Effector memory CD4-positive, alpha-beta T cell (primary cell): ENCODE results near the gene AMBRA1.

ENCODE experiments used
- DNase-seq, 3 donors: peaks; one replicate each; pipeline ENCODE4 v3.0.0-alpha.2; 2020
- H3K27ac ChIP-seq: 2 replicates; pipeline ENCODE4 v1.7.0; 2013; ENCODE audit warnings: mild to moderate bottlenecking, low read length, moderate library complexity; ENCODE audit not compliant: insufficient read depth, poor library complexity, severe bottlenecking
- H3K27me3 ChIP-seq: replicated peaks from 2 replicates; pipeline ENCODE4 v1.7.0; 2013; ENCODE audit warnings: mild to moderate bottlenecking, low read length; ENCODE audit not compliant: insufficient read depth, control insufficient read depth, poor library complexity, severe bottlenecking
- H3K36me3 ChIP-seq: 2 replicates; pipeline ENCODE4 v1.7.0; 2013; ENCODE audit warnings: mild to moderate bottlenecking, low read length, moderate library complexity; ENCODE audit not compliant: control insufficient read depth, insufficient read depth
- H3K4me1 ChIP-seq: 2 replicates; pipeline ENCODE4 v1.7.0; 2013; ENCODE audit warnings: low read length, mild to moderate bottlenecking; ENCODE audit not compliant: control insufficient read depth, insufficient read depth, poor library complexity, severe bottlenecking
- H3K4me3 ChIP-seq: 2 replicates; pipeline ENCODE4 v1.7.0; 2013; ENCODE audit warnings: low read length, low read depth, mild to moderate bottlenecking; ENCODE audit not compliant: insufficient read depth, poor library complexity, severe bottlenecking
- H3K9me3 ChIP-seq: 2 replicates; pipeline ENCODE4 v1.7.0; 2013; ENCODE audit warnings: mild to moderate bottlenecking, low read length, moderate library complexity; ENCODE audit not compliant: control insufficient read depth

Gene AMBRA1

DNA sequence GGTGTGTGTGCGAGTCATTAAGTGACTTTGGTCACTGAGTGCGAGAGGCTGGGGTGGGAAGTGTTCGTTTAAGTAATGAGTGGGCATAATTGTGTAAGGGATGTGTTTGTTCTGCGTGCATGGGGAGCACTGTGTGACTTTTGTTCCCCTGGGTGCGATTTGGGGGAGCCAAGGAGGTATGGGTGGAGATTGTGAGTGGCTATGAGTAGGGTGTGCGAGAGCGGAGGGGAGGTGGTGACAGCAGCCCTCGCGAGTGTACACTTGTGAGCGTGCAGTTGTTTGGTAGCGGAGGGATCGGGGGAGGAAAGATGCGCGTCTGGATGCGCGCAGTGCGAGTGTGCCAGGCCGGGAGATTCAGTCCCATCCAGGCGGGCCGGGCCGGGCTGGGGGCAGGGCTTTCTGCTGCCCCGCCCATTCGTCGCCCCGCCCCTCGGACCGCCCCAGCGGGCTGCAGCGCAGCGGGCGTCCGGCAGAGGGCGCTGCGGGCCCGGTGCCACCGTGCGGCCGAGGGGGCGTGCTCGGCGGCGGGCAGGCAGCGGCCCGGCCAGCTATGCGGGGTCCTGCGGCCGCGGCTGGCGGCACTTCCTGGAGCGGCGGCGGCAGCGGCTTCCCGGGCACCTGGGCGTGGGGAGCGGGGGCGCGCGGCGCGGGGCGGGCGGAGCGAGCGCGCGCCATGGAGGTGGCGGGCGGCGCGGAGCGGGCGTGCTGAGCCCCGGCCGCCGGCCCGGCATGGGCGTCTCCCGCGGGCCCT lies 246.8 kb downstream of the AMBRA1 start, which contains the start of gene DGKZ:
Gene DGKZ (plus strand): TSS at position 578 of the 751 bp plus-strand sequence. CDS start 197 bp downstream, outside the sequence.
- Histone ChIP-seq H3K4me1 (peaks cover 72% of the 10 kb centered on the region), H3K27ac (peak within 1 kb of the TSS; percentile 70), H3K4me3 (peak within 1 kb of the TSS; percentile 67), H3K36me3 (no peaks in the 10 kb centered on the region), H3K27me3 (no peaks in the 10 kb centered on the region), H3K9me3 (no peaks in the 10 kb centered on the region)
- DNase-seq = peak; percentile 85 to 89 (median 87)
